ENCODE data around the gene OOSP2.

OOSP2 gene

DNA sequence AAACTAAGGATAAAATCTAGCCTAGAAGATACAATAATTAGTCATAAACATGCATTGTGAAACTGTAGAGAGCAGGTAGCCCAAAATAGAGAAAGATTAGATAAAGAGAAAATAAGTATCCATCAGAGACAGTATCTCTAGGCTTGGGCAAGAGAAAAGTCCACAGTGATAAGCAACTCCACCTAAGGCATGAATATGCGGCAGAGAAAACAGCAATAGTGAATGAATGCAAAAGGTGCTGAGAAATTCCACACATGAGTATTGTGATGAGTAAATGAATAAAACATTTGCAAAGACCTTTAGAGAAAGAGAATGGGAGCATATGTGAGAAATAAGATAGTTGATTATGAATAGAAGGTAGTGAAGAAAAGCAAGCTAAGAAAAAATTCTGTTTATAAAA, 57.0 kb downstream of the OOSP2 start:
- no peak overlapping the region for H3K4me2 ChIP-seq
- no peak overlapping the region for H3K27ac ChIP-seq
- no peak for TF ChIP-seq Cebpa-rat (IDR thresholded peaks at IDR 0.05)
- no peaks in the 10 kb centered on the region for H3K27me3 ChIP-seq
- H3K36me3 ChIP-seq: no peaks in the 10 kb centered on the region
- no peaks in the 10 kb centered on the region for H3K4me1 ChIP-seq
- no peaks in the 10 kb centered on the region; a peak in 2 of 22 replicates for H3K9me3 ChIP-seq (replicated peaks in 1 of 11)
- H4K20me1 ChIP-seq: no peaks in the 10 kb centered on the region
- no peak overlapping the region for H3K4me3 ChIP-seq
- no peak overlapping the region for H3K9ac ChIP-seq
